ENCODE data around the gene DHRS11.

DNA sequence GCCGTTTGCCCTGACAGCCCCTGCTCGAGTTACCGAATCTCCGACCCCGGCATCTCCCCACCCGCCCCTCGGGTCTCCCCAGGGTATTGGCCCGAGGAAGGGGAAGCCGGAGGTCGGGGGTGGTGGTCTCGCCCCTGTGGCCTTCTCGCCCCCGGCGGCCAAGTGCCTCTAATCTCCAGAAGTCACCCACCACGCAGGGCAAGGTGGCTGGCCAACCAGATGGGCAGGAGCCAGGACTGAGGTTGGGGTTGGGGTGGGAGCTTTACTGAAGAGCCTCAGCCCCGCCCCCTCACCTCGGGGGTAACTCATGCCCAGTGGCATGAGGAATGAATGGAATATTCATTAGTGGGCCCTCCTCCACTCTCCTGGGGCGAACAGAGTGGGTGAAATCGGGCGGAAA, 637 bp downstream of the DHRS11 start:
- TF ChIP-seq POLR2AphosphoS5 (IDR thresholded peaks at IDR 0.05; ENCODE audit: borderline replicate concordance, low read depth, low read length) (no peak), EZH2 (IDR thresholded peaks at IDR 0.05) (no peak)

Data from SK-N-MC (cell line).